GM18519 (cell line): ENCODE measurements around the gene BRIX1.
"Not testable (repeated sequence)": the region's sequence is repeated elsewhere in the genome, so short reads cannot be mapped to it uniquely, and the experiment has no call there.

Experiments used
- ATAC-seq: cut with Tn5 transposase; IDR thresholded peaks from one replicate; pipeline ENCODE4 v1.9.1; 2021; ENCODE audit warnings: mild to moderate bottlenecking, moderate library complexity; ENCODE audit not compliant: unreplicated experiment, low FRiP score

BRIX1 gene

DNA sequence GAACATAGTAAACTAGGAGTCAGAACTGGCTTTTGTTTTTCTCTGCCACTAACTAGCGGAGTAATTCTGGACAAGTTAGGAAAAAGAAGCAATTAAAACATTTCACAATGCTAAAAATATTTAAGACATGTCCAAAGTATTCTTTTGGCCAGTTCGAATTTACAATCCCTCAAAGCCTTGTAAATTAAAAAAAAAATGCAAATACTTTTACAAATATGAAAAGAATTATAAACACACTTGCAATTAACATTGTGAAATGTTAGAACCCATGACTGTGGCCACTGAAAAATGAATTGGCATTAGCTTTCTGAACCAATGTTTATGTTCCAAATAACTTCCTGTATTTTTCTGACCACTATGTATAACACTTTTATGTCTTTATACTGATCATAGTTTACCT, 2.4 kb upstream of the BRIX1 start:
- ATAC-seq, result no peak

DNA sequence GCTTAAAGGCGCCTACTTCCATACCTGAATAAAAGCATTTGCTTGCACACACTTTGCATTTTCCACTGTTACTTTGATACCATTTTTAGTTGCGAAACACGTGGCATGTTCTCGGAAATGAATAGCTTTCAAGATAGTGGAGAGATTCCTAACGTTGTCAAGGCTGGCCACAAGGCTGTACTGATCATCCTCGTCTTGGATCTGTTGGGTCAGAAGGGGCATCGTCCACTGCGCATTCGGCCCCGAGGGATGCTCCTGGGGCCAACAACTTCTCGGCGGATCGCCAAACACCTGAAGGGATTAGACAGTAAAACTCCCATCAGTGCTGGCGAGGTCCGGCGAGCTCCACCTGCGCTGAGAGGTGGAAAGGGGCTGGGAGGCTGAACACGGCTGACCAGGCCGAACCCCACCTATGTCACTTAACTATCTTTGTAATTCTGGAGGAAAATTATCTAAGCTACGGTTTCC, 806 bp upstream of the BRIX1 start:
- ATAC-seq, result peak; percentile 11

DNA sequence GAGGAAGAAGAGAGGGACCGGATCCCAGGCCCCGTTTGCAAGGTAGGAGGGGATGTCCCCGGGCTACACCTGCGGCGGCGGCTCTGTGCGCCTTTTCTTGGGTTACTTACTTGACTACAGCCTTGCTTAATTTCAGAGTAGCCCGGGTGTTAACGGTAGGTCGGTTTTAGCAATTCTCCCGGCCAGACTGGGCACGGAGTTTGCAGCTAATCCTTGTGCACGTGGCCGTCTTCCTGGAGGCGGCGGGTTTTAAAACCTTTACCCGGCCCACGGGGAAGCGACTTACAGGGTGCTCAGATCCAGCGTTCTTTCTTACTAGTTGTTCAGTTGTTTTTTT, 313 bp downstream of the BRIX1 start:
- no peak for ATAC-seq

DNA sequence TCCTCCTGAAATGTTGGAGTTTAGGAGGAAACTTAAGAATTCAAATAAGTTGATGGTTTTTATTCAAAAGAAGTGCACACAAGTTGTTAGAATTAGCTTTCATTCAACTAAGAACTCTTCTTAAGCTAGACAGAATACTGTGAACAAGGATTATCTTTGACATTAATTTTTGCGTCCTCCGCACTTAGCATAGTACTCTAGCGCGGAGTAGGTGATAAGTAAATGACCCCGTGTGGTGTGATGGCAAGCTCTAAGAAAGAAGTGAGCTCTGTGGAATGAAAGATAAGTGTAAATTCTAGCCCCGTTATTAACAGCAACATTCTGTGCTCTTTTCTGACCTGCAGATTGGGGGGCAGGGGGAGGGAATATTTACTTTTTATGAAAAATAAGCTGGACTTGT, 1.0 kb downstream of the BRIX1 start:
- no peak for ATAC-seq

DNA sequence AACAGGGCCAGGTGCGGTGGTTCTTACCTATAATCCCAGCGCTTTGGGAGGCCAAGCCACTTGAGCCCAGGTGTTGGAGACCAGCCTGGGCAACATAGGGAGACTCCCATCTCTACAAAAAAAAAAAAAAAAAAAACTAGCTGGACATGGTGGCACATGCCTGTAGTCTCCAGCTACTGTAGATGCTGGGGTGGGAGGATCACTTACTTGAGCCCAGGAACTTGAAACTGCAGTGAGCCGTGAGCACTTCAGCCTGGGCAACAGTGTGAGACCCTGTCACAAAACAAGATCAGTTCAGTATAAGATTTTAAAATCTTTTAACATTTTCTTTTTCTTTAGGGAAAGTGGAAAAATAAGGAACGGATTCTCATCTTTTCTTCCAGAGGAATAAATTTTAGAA, 2.5 kb downstream of the BRIX1 start:
- no peak for ATAC-seq

DNA sequence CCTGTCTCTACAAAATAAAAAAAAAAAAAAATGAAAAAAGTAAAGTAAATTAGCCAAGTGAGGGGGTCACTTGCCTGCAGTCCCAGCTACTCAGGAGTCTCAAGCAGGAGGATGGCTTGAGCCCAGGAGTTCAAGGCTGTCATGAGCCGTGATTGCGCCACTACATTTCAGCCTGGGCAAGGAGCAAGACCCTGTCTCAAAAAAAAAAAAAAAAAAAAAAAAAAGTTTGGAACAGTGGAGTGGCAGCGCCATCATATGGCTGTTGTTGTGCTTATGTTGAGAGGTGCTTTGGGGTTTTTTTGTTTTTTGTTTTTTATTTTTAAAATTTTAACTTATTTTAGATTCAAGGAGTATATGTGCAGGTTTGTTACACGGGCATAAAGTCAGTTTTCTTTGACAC, 3.6 kb downstream of the BRIX1 start:
- no peak for ATAC-seq

DNA sequence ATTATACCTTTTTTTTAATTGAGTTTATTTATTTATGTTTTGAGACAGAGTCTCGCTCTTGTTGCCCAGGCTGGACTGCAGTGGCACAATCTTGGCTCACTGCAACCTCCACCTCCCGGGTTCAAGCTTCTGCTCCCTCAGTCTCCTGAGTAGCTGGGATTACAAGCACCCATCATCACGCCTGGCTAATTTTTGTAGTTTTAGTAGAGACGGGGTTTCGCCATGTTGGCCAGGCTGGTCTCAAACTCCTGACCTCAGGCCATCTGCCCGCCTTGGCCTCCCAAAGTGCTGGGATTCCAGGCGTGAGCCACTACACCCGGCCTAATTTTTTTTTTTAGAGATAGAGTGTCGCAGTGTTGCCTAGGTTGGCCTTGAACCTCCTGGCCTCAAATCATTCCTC, 7.7 kb downstream of the BRIX1 start:
- ATAC-seq, result not testable (repeated sequence)

DNA sequence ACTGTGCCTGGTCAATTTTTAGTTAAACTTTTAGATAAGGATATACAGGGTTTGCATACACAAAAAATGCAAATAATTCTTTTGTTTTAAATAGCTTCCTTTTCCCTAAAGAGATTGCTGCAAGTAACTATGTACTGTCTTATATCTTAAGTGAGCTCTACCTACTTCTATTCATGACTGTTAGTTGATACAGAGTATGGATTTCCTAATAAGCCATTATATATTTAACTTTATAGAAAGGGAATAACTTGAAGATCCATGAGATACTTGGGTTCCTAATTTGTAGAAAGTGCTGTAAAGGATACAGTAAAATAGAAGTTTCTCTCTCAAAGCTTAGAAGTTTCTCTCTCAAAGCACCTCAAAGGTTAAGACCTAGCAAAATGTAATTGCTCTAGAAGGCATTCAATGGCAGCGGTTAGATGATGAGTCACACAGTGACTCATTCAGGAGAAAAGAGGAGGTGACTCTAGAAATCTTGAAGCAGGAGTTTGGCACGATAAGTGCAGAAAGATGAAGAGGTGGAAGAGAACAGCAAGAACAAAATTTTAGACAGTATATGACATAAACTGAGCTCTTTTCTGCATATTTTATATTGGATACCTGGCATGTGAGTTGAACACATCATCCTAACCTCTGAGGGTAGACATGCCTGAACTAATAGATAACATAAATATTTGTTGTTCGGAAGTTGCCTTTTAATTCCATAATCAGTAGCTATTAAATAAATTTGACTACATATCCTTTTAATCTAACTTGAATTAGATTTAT, 8.4 kb downstream of the BRIX1 start:
- no peak for ATAC-seq

DNA sequence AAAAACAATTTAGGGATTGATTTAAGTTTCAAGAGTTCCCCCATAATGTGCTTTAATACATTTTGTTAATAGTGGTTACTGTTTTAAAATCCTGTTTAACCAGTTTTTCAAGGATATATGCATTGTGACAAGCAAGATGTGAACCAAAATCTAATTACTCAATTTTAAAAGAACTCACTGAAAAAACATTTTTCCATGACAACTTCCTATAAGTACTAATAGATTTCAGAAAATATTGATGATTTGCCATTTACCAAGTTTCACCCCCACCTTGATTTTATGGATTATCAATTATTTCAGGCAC, 8.9 kb downstream of the BRIX1 start:
- no peak for ATAC-seq

DNA sequence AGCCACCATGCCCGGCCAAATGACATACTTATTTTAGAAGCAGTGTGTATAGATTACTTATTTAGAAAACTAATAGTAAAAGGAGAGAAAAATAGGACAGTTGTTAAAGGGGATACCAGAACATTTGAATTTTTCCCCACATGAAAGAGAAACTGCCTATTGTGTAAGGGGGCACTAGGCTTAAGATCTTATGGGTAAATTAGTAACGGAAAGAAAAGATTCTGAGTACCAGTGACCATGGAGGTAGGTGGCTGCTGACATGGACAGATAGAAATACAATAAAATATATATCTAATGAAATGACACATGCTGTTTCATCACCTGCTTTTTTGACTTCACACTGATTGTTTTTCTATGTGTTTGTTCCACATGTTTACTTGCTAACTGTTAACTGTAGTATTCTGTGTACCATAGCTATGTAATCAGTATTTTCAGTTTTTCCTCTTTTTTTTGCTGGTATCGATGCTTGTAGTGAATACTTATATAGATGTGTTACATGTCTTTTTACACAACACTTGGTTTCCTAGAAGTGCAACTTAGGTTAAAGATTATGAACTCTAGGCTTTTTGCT, 10.9 kb downstream of the BRIX1 start:
- no peak for ATAC-seq

DNA sequence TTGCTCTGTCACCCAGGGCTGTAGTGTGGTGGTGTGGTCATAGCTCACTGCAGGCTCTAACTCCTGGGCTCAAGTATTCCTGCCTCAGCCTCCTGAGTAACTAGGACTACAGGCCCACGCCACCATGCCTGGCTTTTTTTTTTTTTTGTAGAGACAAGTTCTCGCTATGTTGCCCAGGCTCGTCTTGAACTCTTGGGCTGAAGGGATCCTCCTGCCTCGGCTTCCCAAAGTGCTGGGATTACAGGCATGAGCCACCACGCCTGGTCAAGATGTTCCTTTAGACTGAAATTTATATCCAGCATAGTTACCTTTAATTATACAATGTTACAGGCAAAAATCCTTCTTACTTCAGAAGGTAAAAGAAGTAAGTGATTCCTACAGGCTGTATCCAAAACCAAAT, 12.3 kb downstream of the BRIX1 start:
- ATAC-seq, result no peak

DNA sequence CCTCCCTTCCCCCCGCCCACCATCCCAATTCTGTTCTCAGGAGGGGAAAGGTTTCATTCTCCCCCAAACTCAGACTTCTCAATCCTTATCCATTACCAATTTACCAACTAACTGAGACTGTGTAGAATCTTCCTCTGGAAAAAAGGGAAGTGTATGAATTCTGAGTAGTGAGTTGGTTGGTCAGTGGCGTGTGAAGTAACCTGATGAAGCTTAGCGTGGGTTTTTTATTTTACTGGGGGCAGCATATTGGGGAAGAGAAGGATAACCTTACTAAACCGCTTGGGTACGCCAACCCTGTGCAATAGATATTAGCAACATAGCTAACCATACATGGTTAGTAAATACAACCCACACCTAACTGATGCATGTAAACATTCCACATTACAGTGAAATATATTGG, 12.8 kb downstream of the BRIX1 start:
- no peak for ATAC-seq

DNA sequence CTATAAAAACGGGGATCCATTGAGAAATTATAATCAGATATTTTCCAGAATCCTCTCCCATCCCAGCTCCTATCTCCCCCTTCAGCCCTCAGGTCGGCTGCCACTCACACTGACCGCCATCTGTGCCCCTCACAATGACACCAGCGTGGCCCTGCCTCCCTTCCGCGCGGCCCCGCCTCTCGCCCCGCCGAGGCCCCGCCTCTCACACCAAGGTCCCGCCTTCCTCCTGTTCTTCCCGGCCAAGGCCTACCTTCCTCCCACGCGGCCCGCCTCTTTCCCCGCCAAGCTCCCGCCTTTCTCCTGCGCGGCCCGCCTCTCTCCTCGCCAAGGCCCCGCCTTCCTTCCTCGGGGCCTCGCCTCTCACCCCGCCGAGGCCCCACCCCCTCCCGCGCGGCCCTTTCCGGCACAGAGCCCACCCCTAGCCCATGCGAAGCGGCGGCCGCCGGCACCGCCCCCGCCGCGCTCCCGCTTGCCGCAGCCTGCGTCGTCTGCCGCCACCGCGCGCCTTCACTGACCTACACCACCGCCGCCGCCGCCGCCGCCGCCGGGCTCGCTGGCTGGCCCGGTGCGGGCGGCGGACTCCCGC, 13.7 kb downstream of the BRIX1 start, which contains the start of gene DNAJC21:
Gene DNAJC21 (plus strand): TSS at position 426 of the 586 bp plus-strand sequence. CDS start 261 bp downstream, outside the sequence.
- peak; percentile 74 for ATAC-seq

DNA sequence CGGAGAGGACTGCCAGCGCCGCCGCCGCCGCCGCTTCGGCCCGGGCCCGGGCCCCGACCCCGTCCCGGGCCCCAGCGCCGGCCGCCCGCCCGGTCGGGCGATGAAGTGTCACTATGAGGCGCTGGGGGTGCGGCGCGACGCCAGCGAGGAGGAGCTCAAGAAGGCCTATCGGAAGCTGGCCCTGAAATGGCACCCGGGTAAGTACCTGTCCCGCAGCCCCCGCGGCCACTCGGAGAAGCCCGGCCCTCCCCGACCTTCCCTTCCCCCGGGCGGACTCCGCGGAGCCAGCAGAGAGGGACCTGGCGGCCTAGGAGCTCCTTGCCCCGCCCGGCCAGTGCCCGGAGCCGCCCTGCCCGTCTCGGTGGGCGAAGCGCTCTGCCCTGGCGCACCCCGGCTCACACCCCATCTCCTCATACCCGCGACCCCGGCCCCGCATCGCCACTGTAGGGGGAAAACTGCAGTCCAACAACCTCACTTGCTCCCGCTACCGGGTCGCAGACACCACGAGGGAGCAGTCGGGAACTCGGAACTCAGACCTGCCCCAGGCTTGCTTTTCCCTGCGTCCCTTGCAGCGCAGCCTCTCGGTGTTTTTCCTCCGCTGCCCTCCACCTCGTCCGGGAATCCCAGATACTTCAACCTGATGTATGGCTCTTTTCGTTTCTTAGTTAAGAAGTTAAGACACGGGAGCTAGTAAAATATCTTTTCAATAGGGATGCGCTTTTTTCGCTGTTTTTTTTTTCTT, 14.4 kb downstream of the BRIX1 start:
- ATAC-seq, result peak; percentile 61

DNA sequence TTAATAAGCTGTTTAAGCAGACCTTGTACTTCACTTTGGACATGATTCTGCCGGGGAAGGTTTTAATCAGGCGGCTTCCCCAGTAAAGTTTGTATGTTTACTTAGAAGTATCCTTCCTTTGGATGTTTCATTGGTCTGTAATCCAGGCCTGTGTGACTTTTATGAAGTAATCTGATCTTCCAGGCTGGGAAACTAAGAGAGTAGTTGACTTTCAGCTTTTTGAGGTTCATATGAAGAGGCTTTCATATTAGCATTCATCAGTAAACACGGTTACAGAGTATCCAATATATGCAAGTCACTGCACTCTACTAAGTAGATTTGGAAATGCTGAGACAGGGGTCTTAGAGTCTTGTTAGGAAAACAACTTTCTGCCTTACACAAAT, 14.9 kb downstream of the BRIX1 start:
- ATAC-seq, result no peak

DNA sequence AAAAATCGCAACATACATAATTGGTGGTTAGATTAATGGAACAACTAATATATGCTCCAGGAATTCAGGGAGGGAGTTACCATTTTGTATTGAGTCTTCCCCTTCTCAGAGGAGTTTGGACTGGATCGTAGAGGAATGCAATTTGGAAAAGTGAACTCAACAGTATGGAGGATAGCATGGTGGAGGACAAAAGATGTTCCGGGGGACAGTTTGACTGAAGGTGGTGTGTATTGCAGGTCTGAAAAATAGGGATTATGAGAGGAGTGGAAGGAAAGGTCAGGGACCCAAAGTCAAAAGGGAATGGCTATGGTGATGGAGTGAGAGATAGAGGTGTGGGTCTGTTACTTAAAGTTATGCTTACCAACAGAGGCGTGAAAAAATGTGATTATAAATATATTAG, 15.4 kb downstream of the BRIX1 start:
- ATAC-seq, result no peak

DNA sequence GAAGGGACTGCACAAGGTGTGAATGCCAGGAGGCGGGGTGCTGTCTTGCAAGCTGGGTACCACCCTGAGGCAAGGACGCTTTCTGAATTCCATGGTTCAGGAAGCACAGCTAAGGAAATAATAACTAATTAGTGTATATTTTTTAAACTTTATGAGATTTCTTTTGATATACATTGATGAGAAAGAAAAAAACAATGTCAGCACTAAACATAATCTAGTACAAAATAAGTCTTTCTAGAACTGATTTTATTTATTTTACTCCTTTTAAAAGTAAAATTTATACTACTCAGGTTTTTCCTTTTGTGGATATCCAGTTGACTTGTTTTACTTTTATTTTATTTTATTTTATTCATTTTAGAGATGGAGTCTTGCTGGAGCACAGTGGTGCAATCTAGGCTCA, 17.4 kb downstream of the BRIX1 start:
- ATAC-seq, result no peak

DNA sequence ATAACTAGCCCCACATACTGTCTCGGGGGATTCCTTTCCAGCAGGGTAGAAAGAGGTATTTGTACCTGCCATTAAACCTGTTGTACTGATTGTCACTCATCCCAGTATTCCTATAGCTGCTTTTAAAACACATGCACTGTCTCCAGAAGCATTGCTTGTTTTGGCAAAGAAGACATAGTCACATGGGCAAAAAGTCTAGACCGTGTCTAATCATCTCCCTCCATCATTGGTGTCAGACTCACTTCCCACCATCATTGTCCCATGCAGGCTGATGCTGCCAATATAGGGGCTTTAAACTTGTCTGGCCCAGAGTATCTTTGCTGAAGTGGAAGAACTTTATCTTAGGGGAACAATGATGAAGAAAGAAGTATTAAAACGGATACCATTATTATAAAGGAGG, 26.4 kb downstream of the BRIX1 start:
- ATAC-seq, result no peak

DNA sequence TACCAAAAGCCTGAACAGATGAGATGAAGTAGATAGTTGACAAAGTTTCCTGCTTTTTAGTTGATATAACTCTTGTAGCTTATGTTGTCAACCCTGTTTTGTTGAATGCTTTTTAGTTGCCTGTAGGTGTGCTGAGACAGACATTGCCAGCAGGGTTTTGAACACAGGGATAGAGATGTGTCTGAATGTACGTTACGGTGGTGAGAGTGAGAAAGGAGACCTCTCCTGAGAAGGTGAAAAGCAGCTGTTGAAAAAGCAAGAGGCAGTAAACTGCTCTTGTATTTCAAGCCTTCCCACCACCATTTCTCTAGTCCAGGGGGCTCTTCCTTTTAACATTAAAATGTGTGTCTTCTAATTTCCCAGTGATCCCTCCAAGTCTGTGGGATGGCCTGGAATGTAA, 28.5 kb downstream of the BRIX1 start:
- ATAC-seq, result no peak

DNA sequence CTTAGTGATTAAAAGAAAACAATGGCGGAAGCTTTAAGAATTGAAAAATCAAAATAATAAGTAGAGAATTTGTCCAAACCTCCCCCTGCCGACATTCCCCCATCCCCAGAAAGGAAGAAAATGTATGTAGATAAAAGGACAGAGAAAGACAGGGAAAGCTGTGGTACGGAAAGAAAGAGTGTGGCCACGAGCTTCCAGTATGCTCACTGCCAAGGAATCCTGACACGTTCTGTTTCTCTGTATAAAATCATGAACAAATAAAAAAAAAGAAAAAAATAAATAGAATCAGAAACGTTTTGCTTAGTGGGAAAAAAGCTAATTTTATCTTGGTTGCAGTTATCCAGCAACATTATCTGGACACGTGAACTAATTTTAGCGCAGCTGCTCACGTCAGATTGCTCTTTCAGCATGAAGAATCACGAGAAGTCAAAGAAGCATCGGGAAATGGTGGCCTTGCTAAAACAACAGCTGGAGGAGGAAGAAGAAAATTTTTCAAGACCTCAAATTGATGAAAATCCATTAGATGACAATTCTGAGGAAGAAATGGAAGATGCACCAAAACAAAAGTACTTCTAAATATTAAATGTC, 29.0 kb downstream of the BRIX1 start:
- no peak for ATAC-seq

DNA sequence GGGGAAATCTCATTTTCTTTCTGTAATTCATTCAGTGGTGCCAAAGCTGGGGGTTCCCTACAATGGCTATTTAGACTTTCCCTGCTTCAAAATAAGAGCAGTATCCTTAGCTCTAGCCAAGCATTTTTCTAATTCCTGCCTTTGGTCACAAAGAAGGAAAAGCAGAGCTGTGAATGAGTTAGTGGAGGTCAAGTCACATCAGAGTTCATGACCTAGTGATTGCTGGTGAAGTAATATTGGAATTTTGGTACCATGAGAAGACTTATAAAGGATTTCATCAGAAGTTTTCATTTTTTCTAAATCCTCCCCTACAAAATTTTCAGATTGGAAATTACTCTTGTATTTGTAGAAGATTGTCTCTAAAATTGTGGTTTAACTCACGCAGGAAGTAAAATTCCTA, 41.8 kb downstream of the BRIX1 start:
- no peak for ATAC-seq
